Neuronal stem cell (in vitro differentiated cells): Measurements from ENCODE around the gene RTEL1.

Experiments used
- DNase-seq: peaks from one replicate; pipeline ENCODE4 v3.0.0-alpha.2; 2013; ENCODE audit warnings: low spot score
- H2AFZ ChIP-seq: one replicate; pipeline ENCODE4 v1.6.1; 2013; ENCODE audit warnings: mild to moderate bottlenecking, low read length, inconsistent platforms
- H2AK5ac ChIP-seq: 2 replicates; pipeline ENCODE4 v1.6.1; 2013; ENCODE audit warnings: low read depth, mild to moderate bottlenecking, inconsistent platforms, low read length, moderate library complexity, mixed read lengths
- H2BK120ac ChIP-seq: 2 replicates; pipeline ENCODE4 v1.6.1; 2013; ENCODE audit warnings: low read depth, mild to moderate bottlenecking, inconsistent platforms, low read length, moderate library complexity, mixed read lengths
- H2BK12ac ChIP-seq: one replicate; pipeline ENCODE4 v1.6.1; 2013; ENCODE audit warnings: low read length, inconsistent platforms
- H2BK15ac ChIP-seq: 2 replicates; pipeline ENCODE4 v1.6.1; 2013; ENCODE audit warnings: mild to moderate bottlenecking, low read length, inconsistent platforms, mixed read lengths
- H2BK5ac ChIP-seq: one replicate; pipeline ENCODE4 v1.6.1; 2013; ENCODE audit warnings: inconsistent platforms, mild to moderate bottlenecking, low read length, moderate library complexity
- H3K14ac ChIP-seq: one replicate; pipeline ENCODE4 v1.6.1; 2013; ENCODE audit warnings: low read length, inconsistent platforms
- H3K18ac ChIP-seq: 2 replicates; pipeline ENCODE4 v1.6.1; 2013; ENCODE audit warnings: low read length, inconsistent platforms
- H3K23ac ChIP-seq: 2 replicates; pipeline ENCODE4 v1.6.1; 2013; ENCODE audit warnings: low read depth, mild to moderate bottlenecking, mixed read lengths, low read length, inconsistent platforms; ENCODE audit not compliant: poor library complexity
- H3K27ac ChIP-seq: replicated peaks from 3 replicates; pipeline ENCODE4 v1.5.1; 2013; ENCODE audit warnings: low read length, inconsistent platforms
- H3K27me3 ChIP-seq, 3 experiments: 2 replicates each; pipeline ENCODE4 v1.6.1; 2013; ENCODE audit warnings: low read length in 3 of 3, mild to moderate bottlenecking in 2 of 3, inconsistent platforms in 1 of 3, low read depth in 1 of 3, mixed read lengths in 1 of 3, moderate library complexity in 1 of 3; ENCODE audit not compliant: control insufficient read depth in 3 of 3, insufficient read depth in 3 of 3
- H3K36me3 ChIP-seq, 2 donors: replicated peaks in 1 of 2; 2 replicates each; pipeline ENCODE4 v1.6.1; 2013; ENCODE audit warnings: low read length in 2 of 2; ENCODE audit not compliant: control insufficient read depth in 2 of 2, insufficient read depth in 2 of 2
- H3K4ac ChIP-seq: 2 replicates; pipeline ENCODE4 v1.6.1; 2013; ENCODE audit warnings: inconsistent platforms, mild to moderate bottlenecking, low read length, moderate library complexity
- H3K4me1 ChIP-seq, 2 donors: 1 replicate in 1 of 2; 2 replicates in 1 of 2; pipeline ENCODE4 v1.6.1; 2013; ENCODE audit warnings: low read length in 2 of 2, low read depth in 1 of 2; ENCODE audit not compliant: control insufficient read depth in 2 of 2, insufficient read depth in 1 of 2
- H3K4me2 ChIP-seq: one replicate; pipeline ENCODE4 v1.6.1; 2013; ENCODE audit warnings: mild to moderate bottlenecking, low read length, inconsistent platforms; ENCODE audit not compliant: insufficient read depth, poor library complexity, severe bottlenecking
- H3K4me3 ChIP-seq, 2 donors: 2 replicates each; pipeline ENCODE4 v1.5.1; 2013; ENCODE audit warnings: low read length in 2 of 2, mild to moderate bottlenecking in 2 of 2, inconsistent platforms in 1 of 2, moderate library complexity in 1 of 2
- H3K79me1 ChIP-seq: one replicate; pipeline ENCODE4 v1.6.1; 2013; ENCODE audit warnings: low read depth, mild to moderate bottlenecking, inconsistent platforms, low read length, moderate library complexity
- H3K9ac ChIP-seq: one replicate; pipeline ENCODE4 v1.6.1; 2013; ENCODE audit warnings: mild to moderate bottlenecking, low read depth, low read length, inconsistent platforms; ENCODE audit not compliant: poor library complexity
- H3K9me3 ChIP-seq, 2 donors: replicated peaks in 1 of 2; 2 replicates each; pipeline versions ENCODE3 to v1.6.1; 2013; ENCODE audit warnings: low read length in 2 of 2, mild to moderate bottlenecking in 2 of 2, inconsistent platforms in 1 of 2, low read depth in 1 of 2, mixed read lengths in 1 of 2, moderate library complexity in 1 of 2; ENCODE audit not compliant: control insufficient read depth in 2 of 2, insufficient read depth in 1 of 2
- H4K8ac ChIP-seq: one replicate; pipeline ENCODE4 v1.6.1; 2013; ENCODE audit warnings: low read depth, mild to moderate bottlenecking, inconsistent platforms, low read length, moderate library complexity
- H4K91ac ChIP-seq: one replicate; pipeline ENCODE4 v1.6.1; 2013; ENCODE audit warnings: low read length, low read depth, mild to moderate bottlenecking, inconsistent platforms; ENCODE audit not compliant: poor library complexity
- WGBS, 2 donors: extraction: QIAGEN DNeasy Blood & Tissue Kit; methylation state at CpG; one replicate each; pipeline ENCODE4 v1.1.7; 2013; ENCODE audit warnings: missing lambda C conversion rate in 2 of 2, mixed read lengths in 1 of 2; ENCODE audit not compliant: insufficient read length in 2 of 2, insufficient replicate concordance in 1 of 2; ENCODE audit errors: extremely low coverage in 2 of 2; 5-methylcytosine and 5-hydroxymethylcytosine counted together

RTEL1 gene

DNA sequence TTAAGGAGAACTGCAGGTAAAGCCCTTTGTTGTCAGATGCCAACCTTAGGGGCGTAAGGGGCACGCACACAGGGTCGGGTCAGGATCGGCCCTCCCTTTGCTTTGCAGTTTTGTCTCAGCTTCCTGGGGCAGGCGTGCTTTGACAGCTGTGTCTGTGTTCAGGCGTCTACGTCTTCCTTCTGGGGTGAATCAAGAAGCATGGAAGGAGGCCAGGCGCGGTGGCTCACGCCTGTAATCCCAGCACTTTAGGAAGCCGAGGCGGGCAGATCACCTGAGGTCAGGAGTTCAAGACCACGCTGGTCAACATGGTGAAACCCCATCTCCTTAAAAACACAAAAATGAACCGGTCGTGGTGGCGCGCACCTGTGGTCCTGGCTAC is 51.0 kb downstream of the RTEL1 start:
- no peak overlapping the region for H3K4ac ChIP-seq
- peak overlapping the region; percentile 99 for H3K23ac ChIP-seq
- H3K4me2 ChIP-seq, result no peak overlapping the region
- no peak overlapping the region for H4K91ac ChIP-seq
- peaks cover 0 to 22% of the 10 kb centered on the region in 2 donors for H3K9me3 ChIP-seq
- H3K27me3 ChIP-seq, result no peaks in the 10 kb centered on the region
- DNase-seq, result no peak
- peaks cover 12 to 13% of the 10 kb centered on the region in 2 donors for H3K4me1 ChIP-seq
- no peak overlapping the region for H3K14ac ChIP-seq
- H3K27ac ChIP-seq, result no peak overlapping the region
- H4K8ac ChIP-seq, result no peak overlapping the region
- no CpG with 5 or more reads among the region's 17 CpGs for WGBS, 2 donors
- H2BK15ac ChIP-seq, result no peak overlapping the region
- H3K79me1 ChIP-seq, result peaks cover 30% of the 10 kb centered on the region
- H2AK5ac ChIP-seq, result no peak overlapping the region
- no peak overlapping the region for H3K9ac ChIP-seq
- H2BK120ac ChIP-seq, result no peak overlapping the region
- H2AFZ ChIP-seq, result no peak overlapping the region
- peaks cover 35 to 77% of the 10 kb centered on the region in 2 donors for H3K36me3 ChIP-seq
- no peak overlapping the region for H3K18ac ChIP-seq
- peak overlapping the region in 1 of 2 donors; percentile 91 for H3K4me3 ChIP-seq
- no peak overlapping the region for H2BK5ac ChIP-seq
- no peak overlapping the region for H2BK12ac ChIP-seq

GRCh38 chr20:63711085-63711645 is 53.1 kb downstream of the RTEL1 start:
- Histone ChIP-seq H3K9me3 (peaks cover 2 to 36% of the 10 kb centered on the region in 2 donors), H2BK120ac (no peak overlapping the region), H4K91ac (no peak overlapping the region), H3K27ac (no peak overlapping the region), H3K4me3 (no peak overlapping the region), H3K23ac (no peak overlapping the region), H4K8ac (no peak overlapping the region), H3K9ac (no peak overlapping the region), H3K4me2 (no peak overlapping the region), H3K4ac (no peak overlapping the region), H3K36me3 (peaks cover 15 to 73% of the 10 kb centered on the region in 2 donors), H2BK15ac (no peak overlapping the region), H2BK5ac (no peak overlapping the region), H2AFZ (no peak overlapping the region), H2BK12ac (no peak overlapping the region), H3K4me1 (peaks cover 12 to 13% of the 10 kb centered on the region in 2 donors), H3K14ac (no peak overlapping the region), H2AK5ac (no peak overlapping the region), H3K79me1 (peaks cover 25% of the 10 kb centered on the region), H3K27me3 (no peaks in the 10 kb centered on the region), H3K18ac (no peak overlapping the region)
- DNase-seq, result no peak
- no CpG with 5 or more reads among the region's 12 CpGs for WGBS, 2 donors

- Histone ChIP-seq H3K9ac (no peak overlapping the region), H3K4ac (no peak overlapping the region), H3K18ac (no peak overlapping the region), H3K27me3 (no peaks in the 10 kb centered on the region), H3K14ac (no peak overlapping the region), H2BK120ac (no peak overlapping the region), H2AK5ac (no peak overlapping the region), H3K36me3 (peaks cover 10 to 74% of the 10 kb centered on the region in 2 donors), H3K27ac (no peak overlapping the region), H3K23ac (no peak overlapping the region), H3K4me2 (no peak overlapping the region), H2BK12ac (no peak overlapping the region), H3K79me1 (peaks cover 18% of the 10 kb centered on the region), H3K4me3 (no peak overlapping the region), H3K9me3 (peaks cover 2 to 43% of the 10 kb centered on the region in 2 donors), H4K8ac (no peak overlapping the region), H2AFZ (no peak overlapping the region), H4K91ac (no peak overlapping the region), H2BK15ac (no peak overlapping the region), H2BK5ac (no peak overlapping the region), H3K4me1 (peaks cover 6 to 8% of the 10 kb centered on the region in 2 donors)
- no peak for DNase-seq
- no CpG with 5 or more reads among the region's 1 CpG for WGBS, 2 donors
Measured at GRCh38 chr20:63712191-63712590, 54.1 kb downstream of the RTEL1 start.

DNA sequence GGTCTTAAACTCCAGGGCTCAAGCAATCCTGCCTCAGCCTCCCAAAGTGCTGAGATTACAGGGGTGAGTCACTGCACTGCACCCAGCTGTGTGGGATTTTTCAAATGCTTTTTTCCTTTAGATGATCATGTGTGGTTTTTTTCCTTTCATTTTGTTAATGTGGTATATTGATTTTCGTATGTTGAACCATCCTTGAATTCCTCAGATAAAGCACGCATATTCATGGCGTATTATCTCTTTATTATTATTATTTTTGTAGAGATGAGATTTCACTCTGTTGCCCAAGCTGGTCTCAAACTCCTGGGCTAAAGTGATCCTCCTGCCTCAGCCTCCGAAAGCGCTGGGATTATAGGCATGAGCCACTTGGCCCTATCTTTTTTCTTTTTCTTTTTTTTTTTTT is 56.7 kb downstream of the RTEL1 start:
- no peaks in the 10 kb centered on the region for H3K4me1 ChIP-seq
- H3K9me3 ChIP-seq, result peaks cover 2 to 59% of the 10 kb centered on the region in 2 donors
- H2BK15ac ChIP-seq, result no peak overlapping the region
- H2AFZ ChIP-seq, result no peak overlapping the region
- peaks cover 3% of the 10 kb centered on the region for H3K79me1 ChIP-seq
- no peak overlapping the region for H3K9ac ChIP-seq
- DNase-seq, result no peak
- H2BK12ac ChIP-seq, result no peak overlapping the region
- no CpG with 5 or more reads among the region's 5 CpGs for WGBS, 2 donors
- no peak overlapping the region for H3K23ac ChIP-seq
- no peaks in the 10 kb centered on the region for H3K27me3 ChIP-seq
- no peak overlapping the region for H3K4me2 ChIP-seq
- H4K8ac ChIP-seq, result no peak overlapping the region
- no peak overlapping the region for H2BK120ac ChIP-seq
- peaks cover 10 to 83% of the 10 kb centered on the region in 2 donors for H3K36me3 ChIP-seq
- no peak overlapping the region for H2AK5ac ChIP-seq
- no peak overlapping the region for H3K18ac ChIP-seq
- no peak overlapping the region for H3K14ac ChIP-seq
- H2BK5ac ChIP-seq, result no peak overlapping the region
- H3K4me3 ChIP-seq, result no peak overlapping the region
- H3K27ac ChIP-seq, result no peak overlapping the region
- no peak overlapping the region for H4K91ac ChIP-seq
- H3K4ac ChIP-seq, result no peak overlapping the region
